NCI-H2196 treated with DMSO at 0.1 percent for 48 hours (cell line): Measurements from ENCODE around the gene PPP1R11.
"Not testable (repeated sequence)": the region's sequence is repeated elsewhere in the genome, so short reads cannot be mapped to it uniquely, and the experiment has no call there.

ENCODE experiments used
- DNase-seq: peaks from one replicate; lab custom pipeline; 2025; ENCODE audit not compliant: unreplicated experiment; lab: John Stamatoyannopoulos, UW

Gene PPP1R11

DNA sequence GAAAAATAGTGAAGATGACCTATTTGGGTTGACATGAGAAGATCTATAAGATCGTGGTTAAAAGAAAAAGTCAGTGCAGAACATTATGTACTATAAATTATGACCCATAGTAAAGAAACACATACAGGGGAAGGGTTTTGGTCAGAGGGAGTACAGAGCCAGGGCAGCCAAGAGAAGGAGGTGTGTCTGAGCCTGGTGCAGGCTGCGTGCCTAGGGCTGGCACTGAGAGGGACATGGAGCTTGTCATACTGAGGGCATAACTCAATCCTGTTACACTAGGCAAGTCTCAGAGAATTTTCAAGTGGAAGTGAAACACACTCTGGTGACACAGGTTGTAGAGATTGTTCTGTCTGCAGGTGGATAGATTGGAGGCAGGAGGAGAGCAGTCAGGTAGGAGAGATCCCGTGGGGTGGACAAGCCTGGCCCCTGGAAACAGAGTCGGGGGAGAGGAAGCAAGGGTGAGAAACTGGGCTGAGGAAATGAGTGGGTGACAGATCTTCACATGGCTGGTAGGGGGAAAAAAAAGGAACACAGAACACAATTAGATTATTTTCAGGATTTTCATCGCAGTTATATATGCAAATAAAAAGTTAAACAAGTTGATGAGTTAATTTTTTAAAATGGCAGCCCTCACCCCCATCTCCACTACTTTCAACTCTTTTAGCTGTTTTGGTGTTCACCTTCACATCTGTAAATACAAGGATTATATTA is 27.1 kb downstream of the PPP1R11 start:
- DNase-seq, result no peak

DNA sequence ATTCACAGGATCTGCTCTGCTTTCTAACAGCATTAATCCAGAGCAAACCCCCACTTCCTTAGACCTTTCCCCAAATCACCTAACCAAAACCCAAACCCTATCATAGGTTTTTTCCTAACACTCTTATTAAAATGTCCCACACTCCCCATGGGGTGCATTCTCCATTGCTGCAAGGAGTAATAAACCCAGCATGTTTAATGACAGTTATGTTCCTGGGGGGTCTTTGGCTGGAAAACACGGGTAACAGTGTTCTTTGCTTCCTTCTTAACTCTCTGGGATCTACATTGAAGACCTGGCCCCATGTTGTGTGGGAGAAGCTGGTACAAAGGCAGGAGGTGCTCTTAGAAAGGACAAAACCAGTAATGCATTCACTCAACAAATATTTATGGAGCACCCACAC is 29.8 kb downstream of the PPP1R11 start:
- DNase-seq, result no peak

GRCh38 chr6:30097902-30098768 is 31.1 kb downstream of the PPP1R11 start:
- no peak for DNase-seq

- DNase-seq, result no peak
These were observed 33.2 kb downstream of the PPP1R11 start for GRCh38 chr6:30100154-30100553.

DNA sequence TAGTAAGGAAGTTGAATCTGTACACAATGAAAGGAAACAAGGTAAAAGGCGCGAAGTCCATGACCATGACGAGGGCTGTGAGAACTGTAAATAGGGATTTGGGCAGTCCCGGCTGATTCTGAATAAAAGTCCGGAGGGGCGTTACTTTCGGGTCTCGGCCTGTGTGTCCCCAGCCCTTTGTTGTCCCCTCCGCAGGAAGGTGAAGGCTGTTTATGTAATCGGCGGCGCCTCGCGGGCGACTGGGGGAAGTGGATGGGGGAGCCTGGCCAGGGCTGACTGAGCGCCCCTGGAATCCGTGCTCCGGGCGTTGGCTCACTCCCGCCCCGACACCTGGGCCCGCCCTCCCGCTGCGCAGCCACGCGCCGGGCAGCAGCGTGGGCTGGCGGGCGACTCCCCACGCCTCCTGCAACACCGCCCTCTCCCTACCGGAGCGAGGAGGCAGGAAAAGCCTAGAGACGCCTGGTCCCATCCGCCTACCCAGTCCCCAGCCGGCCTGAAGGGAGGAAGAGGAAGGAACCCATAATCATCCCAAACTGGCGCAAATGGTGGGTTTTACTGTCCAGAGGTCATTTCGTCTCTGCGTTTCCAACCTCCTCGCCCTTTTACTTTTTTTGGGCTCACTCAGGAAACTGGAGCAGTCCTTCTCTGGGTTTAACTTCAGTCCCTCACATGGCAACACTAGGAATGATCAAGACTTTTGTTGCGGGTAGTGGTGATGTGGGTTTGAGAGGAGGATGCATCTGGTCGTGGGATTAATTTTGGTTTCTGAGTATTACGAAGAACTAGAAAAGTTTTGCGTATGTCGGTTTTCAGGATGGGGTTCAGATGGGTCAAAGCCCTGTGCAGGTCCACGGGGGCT is 33.8 kb downstream of the PPP1R11 start:
- DNase-seq, result no peak

DNA sequence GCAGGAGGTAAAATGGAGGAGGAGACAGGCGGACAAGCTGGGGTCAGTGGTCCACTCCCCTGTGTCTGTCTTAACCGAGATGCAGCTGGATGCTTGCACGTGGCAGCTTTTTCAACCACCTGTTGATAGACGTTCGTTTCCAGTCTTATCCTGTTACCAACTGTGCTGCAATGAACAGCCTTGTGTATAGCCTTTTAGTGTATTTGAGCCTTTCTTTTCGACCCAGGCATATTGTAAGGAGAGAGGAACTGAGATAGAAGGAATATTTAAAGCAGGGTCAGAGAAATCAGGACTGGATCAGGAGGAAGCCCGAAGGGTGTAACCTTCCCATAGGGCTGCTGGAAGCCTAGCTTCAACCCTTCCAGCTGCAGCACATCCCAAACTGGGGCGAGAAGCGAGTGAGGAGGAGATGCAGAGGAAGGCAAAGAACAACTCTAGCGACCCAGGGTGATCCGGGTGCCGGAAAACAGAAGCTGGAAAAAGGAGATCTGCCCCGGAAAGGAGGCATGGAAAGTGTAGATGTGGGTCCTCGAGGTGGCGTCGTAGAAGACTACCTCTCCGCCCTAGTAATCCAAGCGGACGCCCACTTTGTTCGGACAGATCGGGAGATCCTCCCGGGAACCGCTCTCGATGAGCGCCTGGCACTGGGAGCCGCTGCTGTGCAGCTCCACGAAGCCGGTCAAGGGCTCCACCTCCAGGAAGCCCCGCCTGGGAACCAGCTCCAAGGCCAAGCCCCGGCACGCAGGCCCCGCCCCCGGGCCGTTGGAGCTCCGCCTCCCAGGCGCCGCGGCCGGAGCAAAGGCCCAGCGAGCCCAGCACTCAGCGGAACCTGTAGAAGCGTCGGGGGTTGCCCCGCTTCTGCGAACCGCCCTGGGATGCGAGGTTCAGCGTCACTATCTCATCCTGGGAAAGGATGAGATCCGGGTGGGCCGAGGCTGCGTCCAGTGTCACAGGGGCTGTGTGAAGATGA is 34.7 kb downstream of the PPP1R11 start:
- peak; percentile 49 for DNase-seq

- no peak for DNase-seq
These were observed 35.5 kb downstream of the PPP1R11 start for GRCh38 chr6:30102414-30102969.

GRCh38 chr6:30102970-30103871 is 36.2 kb downstream of the PPP1R11 start:
- DNase-seq, result peak; percentile 74

DNA sequence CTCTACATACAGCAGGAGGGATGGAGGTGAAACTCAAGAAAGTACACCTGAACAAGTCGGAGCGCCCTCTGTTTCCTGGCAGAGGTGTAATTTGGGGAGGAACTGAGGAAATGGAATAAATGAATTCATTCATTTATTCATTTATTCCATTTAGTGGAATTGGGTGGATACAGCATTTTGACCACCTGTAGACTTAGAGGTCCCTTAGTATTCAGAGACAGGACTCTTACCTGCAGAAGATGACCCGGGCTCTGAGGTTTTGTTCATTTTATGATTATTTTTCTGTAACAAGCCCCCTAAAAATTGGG is 36.8 kb downstream of the PPP1R11 start:
- no peak for DNase-seq

DNA sequence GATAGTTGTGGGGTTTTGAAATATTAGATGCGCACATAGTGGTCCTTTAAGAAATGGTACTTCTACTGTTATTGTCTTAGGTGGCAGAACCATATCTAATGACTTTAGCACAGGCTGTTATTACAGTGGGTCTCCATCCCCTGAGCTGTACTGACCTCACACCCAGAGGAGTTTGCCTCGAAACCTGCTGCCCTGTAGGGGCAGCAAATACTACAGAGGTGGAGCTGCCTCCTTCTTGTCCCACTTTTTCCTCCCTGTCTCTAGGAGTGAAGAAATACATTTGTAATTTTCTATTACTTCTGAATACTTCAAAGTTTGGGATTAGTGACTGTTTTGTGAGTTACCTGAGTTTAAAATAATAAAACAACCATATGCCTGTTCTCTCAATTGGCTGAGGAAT is 37.7 kb downstream of the PPP1R11 start:
- DNase-seq, result no peak

DNA sequence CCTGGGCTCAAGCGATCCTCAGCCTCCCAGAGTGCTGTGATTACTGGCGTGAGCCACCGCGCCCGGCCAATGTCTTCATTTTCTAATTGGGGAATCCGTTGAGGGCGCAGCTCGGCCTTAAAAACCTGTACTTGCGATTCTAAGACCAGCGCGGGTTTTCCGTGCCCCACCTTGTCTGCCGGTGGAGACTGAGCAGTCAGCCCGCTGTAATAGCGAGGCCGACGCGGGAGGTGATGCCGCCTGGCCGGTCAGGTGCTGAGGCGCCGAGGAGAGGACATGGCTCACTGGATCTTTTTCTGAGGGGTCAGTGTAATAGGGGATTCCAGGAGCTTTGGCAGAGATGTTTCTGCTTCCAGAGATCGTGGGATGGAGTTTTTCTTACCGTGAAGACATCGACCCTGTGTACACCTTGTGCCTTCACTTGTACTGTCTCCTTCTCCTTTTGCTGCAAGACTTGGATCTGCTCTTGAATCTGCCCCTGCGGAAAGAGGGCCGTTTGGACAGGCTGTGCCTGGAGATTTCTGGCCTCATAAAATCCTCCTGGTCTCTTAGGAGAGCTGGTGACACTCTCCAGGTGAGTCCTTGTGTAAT is 44.4 kb downstream of the PPP1R11 start:
- DNase-seq, result no peak

DNA sequence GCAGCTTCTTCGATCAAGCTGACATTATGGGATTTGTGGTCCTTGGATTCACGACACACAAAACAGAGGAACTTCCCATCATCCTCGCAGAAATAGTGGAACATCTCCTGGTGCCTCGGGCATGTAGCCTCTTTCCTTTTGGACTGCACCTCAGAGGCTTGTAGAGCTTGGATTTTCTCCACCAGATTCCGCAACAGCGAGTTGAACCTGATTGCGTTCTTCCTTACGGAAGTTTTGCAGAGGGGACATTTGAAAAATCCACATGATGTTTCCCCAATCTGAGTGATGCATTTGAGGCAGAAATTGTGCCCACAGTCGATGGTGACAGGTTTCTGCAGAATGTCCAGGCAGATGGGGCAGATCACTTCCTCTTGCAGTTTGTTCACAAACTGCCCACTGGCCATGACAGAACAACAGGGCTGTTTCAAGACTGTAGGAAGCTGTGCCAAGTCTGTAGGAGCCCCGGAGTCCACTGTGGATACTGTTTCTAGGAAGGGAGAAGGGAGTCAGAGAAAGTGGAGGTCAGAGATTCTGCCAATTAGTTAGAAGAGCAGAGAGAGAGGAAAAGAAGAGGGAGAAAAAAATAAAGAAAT is 45.5 kb downstream of the PPP1R11 start:
- no peak for DNase-seq

GRCh38 chr6:30113003-30113759 is 46.2 kb downstream of the PPP1R11 start, which contains the start of gene TRIM31:
TRIM31 (minus strand) TSS chr6:30113090; CDS start chr6:30112805, 285 bp downstream.
- DNase-seq, result no peak

DNA sequence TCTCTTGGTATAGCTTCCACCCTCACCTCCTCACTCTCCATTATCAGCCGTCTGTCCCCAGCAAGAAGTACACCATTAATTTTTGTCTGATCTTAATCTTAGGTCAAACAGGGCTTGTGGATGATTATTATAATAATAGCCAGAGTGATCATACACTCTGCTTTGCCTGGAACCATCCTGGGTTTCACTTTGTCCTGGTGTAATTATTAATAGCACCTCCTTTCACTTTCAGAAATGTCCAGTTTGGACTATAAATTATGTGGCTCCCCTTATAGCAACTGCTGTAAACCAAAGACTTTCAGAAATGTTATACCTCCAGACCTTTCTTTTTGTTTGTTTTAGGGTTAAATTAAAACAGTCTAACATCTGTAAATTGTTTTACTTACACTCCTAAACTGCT is 46.8 kb downstream of the PPP1R11 start:
- no peak for DNase-seq

- no peak for DNase-seq
These were observed 49.7 kb downstream of the PPP1R11 start for GRCh38 chr6:30116724-30117123.

GRCh38 chr6:30118691-30119090 is 51.7 kb downstream of the PPP1R11 start:
- DNase-seq, result not testable (repeated sequence)
